ENCODE data around the gene ZSWIM8.
A peak's percentile ranks its signal among the peaks of the same experiment; 100 is the strongest.

ZSWIM8 gene

DNA sequence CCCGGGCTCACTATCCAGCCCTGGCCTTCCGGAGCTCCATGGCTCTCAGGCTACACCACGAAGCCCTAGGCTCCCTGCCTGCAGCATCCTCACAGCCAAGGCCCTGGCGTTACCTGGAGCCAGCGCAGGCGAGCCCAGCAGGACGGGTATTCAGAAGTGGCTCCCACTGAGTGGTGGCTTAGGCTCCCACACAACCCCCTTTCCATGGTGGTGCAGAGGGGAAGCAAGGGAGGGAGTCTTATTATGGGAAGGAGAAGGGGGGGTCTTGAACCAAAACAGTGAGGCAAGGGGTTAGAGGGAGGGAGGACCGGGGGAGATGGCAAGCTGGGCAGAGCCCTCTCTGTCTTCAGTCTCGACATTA is 55.6 kb downstream of the ZSWIM8 start:
- no peak for DNase-seq (ENCODE audit: low read depth)

DNA sequence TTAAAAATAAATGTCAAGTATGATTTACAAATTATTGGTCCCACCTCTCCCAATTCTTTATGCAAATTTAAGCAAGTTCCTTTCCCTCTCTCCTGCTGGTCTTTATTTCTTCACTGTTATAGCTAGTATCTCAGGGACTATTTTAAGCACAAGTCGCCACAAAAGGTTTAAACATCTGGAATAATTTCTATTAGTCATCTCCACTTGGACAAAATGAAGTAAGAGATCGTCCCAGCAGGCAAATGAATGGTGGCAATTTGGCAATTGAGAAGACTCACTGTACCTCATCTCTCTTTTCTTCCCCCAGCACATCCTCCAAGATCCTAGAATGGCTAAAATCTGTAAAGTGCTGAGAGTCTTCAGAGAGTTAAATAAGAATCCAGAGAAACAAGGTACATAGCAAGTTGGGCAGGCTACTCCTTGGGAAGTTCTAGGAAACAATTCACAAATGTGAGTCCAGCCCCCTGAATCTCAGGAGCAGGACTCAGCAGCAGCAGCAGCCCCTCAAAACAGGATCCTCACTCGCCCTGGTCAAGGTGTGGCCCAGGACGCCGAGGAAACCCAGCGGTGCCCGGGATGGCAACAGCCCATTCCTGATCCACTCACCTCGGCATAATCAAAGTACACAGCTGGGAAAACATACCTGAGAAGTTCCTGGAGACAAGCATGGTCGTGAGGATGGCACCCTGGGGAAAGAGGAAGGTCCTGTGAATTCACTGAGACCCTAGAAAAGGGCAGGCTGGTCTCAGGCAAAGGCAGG is 56.3 kb downstream of the ZSWIM8 start:
- no peak for DNase-seq (ENCODE audit: low read depth)

DNA sequence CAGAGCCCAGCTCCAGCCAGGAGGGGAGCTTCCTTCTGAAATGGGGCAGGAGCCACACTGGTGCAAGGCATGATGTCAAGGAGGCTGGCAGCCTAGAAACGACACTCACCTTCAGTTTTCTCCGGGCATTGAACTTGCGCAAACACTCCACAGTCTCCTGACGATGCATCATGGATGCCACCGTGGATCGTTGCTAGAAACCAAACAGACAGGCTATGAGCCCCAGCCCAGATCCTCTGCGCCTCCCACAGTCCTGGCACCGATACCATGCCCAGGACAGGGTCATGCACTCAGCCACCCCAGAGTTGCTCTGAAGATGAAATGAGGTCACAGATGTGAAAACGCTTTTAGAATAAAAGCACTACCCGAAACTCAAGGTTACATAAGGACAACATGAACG is 56.9 kb downstream of the ZSWIM8 start:
- no peak for DNase-seq (ENCODE audit: low read depth)

- DNase-seq (ENCODE audit: low read depth) = no peak
Measured at GRCh38 chr10:73843261-73843660, 57.9 kb downstream of the ZSWIM8 start.

- no peak for DNase-seq (ENCODE audit: low read depth)
Measured at GRCh38 chr10:73847031-73847430, 61.6 kb downstream of the ZSWIM8 start.

GRCh38 chr10:73848821-73849489 is 63.5 kb downstream of the ZSWIM8 start:
- peak; percentile 95 for DNase-seq (ENCODE audit: low read depth)

GRCh38 chr10:73850211-73850610 is 64.8 kb downstream of the ZSWIM8 start:
- DNase-seq (ENCODE audit: low read depth) = no peak

- no peak for DNase-seq (ENCODE audit: low read depth)
Measured at GRCh38 chr10:73850863-73851461, 65.6 kb downstream of the ZSWIM8 start.
